Caco-2 (cell line): ENCODE data around the gene ENOSF1. TPM values are rescaled to one million over a fixed set of nuclear protein-coding genes. Genes with fewer than 3 reads are reported as not detected.
A peak's percentile ranks its signal among the peaks of the same experiment; 100 is the strongest.

Source experiments
- BruUV-seq: library from RNA; stranded (reverse); fragments of 400-500 nt; replicated peaks from 2 replicates; lab custom pipeline; 2021; lab: Mats Ljungman, UMichigan
- CTCF ChIA-PET: fragments of 300-600 bp; sonication (Branson Sonifier 250); formaldehyde crosslinking; loops from one replicate; lab custom pipeline; 2022; ENCODE audit warnings: antibody characterized with exemption; lab: Charles Lee
- POLR2A ChIA-PET: fragments of 300-600 bp; sonication (Branson Sonifier 250); formaldehyde crosslinking; loops from one replicate; lab custom pipeline; 2022; ENCODE audit warnings: antibody characterized with exemption; lab: Charles Lee
- DNase-seq, 2 experiments: peaks; one replicate each; pipeline versions ENCODE4 v3.0.0 to v3.0.0-alpha.2; 2020 to 2022
- H3K27me3 ChIP-seq: replicated peaks from 2 replicates; pipeline ENCODE4 v1.6.0; 2011; ENCODE audit warnings: low read length; ENCODE audit not compliant: control insufficient read depth, insufficient read depth
- H3K36me3 ChIP-seq: 2 replicates; pipeline ENCODE4 v1.5.1; 2011; ENCODE audit warnings: low read length; ENCODE audit not compliant: control insufficient read depth, insufficient read depth
- H3K4me1 ChIP-seq: fragments of 250-450 bp; sonication (Bioruptor Pico); 2 replicates; pipeline ENCODE4 v1.5.1; 2020; ENCODE audit warnings: mild to moderate bottlenecking
- H3K4me3 ChIP-seq: 2 replicates; pipeline ENCODE4 v1.5.1; 2011; ENCODE audit warnings: low read depth, mild to moderate bottlenecking, control low read depth, low read length
- H3K9me3 ChIP-seq: fragments of 250-450 bp; sonication (Bioruptor Pico); 2 replicates; pipeline ENCODE4 v1.5.1; 2020; ENCODE audit warnings: mild to moderate bottlenecking, moderate library complexity
- H3K27ac Mint-ChIP-seq: one replicate; pipeline ENCODE4 v1.8.0; 2022; ENCODE audit warnings: mixed read lengths; ENCODE audit not compliant: unreplicated experiment
- H3K27me3 Mint-ChIP-seq: one replicate; pipeline ENCODE4 v1.8.0; 2022; ENCODE audit warnings: mixed read lengths; ENCODE audit not compliant: insufficient read depth, unreplicated experiment
- H3K36me3 Mint-ChIP-seq: one replicate; pipeline ENCODE4 v1.8.0; 2022; ENCODE audit warnings: mild to moderate bottlenecking, mixed read lengths; ENCODE audit not compliant: insufficient read depth, unreplicated experiment
- H3K4me1 Mint-ChIP-seq: one replicate; pipeline ENCODE4 v1.8.0; 2022; ENCODE audit warnings: low read depth, mixed read lengths; ENCODE audit not compliant: unreplicated experiment
- H3K4me3 Mint-ChIP-seq: one replicate; pipeline ENCODE4 v1.8.0; 2022; ENCODE audit warnings: mild to moderate bottlenecking, moderate library complexity, mixed read lengths; ENCODE audit not compliant: unreplicated experiment
- H3K9me3 Mint-ChIP-seq: one replicate; pipeline ENCODE4 v1.8.0; 2022; ENCODE audit warnings: mixed read lengths; ENCODE audit not compliant: unreplicated experiment
- CTCF ChIP-seq, 2 experiments: fragments of 200-600 bp in 1 of 2; IDR thresholded peaks; 1 replicate in 1 of 2; 2 replicates in 1 of 2; pipeline versions ENCODE4 v1.5.1 to v1.8.0; 2011 to 2022; ENCODE audit warnings: antibody characterized with exemption in 1 of 2, control low read depth in 1 of 2, inconsistent platforms in 1 of 2, low read depth in 1 of 2, low read length in 1 of 2, mild to moderate bottlenecking in 1 of 2, moderate library complexity in 1 of 2; ENCODE audit not compliant: insufficient read depth in 1 of 2, severe bottlenecking in 1 of 2, unreplicated experiment in 1 of 2
- intact Hi-C: fragments of 100-400 bp; cut with micrococcal nuclease; formaldehyde crosslinking; loops from one replicate; pipeline ENCODE4 v1.10.0; 2022; ENCODE audit not compliant: unreplicated experiment
- total RNA-seq: library from RNA; stranded (reverse); gene quantifications from 2 replicates; pipeline ENCODE4 v1.2.3, GENCODE V29; 2022

Gene ENOSF1
- total RNA-seq, 1 experiment from 2014 or later: 114 TPM

DNA sequence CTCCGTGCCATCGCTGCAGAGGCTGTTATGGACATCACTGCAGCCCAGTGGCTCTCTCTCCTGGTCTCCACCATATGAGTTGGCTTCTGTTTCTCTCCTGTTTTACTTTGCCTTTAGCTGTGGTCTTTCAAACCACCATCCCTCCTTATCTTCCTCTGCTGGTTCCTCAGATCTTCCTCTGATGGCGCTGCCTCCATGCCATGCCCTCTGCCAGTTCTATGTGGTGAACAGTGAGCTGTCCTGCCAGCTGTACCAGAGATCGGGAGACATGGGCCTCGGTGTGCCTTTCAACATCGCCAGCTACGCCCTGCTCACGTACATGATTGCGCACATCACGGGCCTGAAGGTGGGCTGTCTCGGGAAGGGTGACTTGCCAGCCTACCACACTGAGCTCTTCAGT is 41.9 kb downstream of the ENOSF1 start:
- Histone ChIP-seq H3K4me1 (no peaks in the 10 kb centered on the region; the same call in 1 of the 2 replicates), H3K36me3 (peaks cover 4% of the 10 kb centered on the region), H3K27me3 (no peaks in the 10 kb centered on the region), H3K4me3 (no peak overlapping the region), H3K9me3 (no peaks in the 10 kb centered on the region)
- H3K27ac Mint-ChIP-seq: peak overlapping the region; percentile 58
- POLR2A ChIA-PET: no interaction called here
- peaks cover 3% of the 10 kb centered on the region for H3K27me3 Mint-ChIP-seq
- intact Hi-C loops: no loop called here
- CTCF ChIA-PET: no interaction called here
- H3K4me1 Mint-ChIP-seq: peaks cover 19% of the 10 kb centered on the region
- H3K9me3 Mint-ChIP-seq: peaks cover 10% of the 10 kb centered on the region
- H3K4me3 Mint-ChIP-seq: peak overlapping the region; percentile 44
- DNase-seq: no peak
- no peak for TF ChIP-seq CTCF (IDR thresholded peaks at IDR 0.05; ENCODE audit: insufficient read depth in 1 of 2, low read depth in 1 of 2, low read length in 1 of 2, severe bottlenecking in 1 of 2, unreplicated experiment in 1 of 2)
- BruUV-seq: no TSS peak
- peaks cover 80% of the 10 kb centered on the region for H3K36me3 Mint-ChIP-seq

- DNase-seq: no peak
- no TSS peak for BruUV-seq
- no peak overlapping the region for H3K27ac Mint-ChIP-seq
Measured at GRCh38 chr18:669077-669476, 43.4 kb downstream of the ENOSF1 start.

DNA sequence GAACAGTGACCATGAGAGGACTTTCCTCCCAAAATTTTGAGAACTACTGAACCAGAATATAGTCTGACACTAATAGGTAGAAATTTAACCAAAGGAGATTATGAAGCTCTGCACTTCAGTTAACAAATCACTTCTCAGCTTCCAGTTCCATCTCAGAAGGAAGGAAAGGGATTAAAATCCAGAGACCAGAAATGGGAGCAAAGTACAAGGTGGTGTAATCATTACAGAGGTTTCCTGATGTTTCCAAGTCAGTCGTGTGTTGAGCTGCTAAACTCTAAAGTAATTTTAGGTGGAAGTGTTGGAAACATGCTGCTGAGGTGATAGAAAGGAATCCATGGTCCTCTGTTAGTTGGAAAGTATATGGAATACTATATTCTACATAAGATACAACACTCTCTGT is 44.2 kb downstream of the ENOSF1 start:
- Histone ChIP-seq H3K4me3 (no peak overlapping the region), H3K27me3 (no peaks in the 10 kb centered on the region), H3K4me1 (no peaks in the 10 kb centered on the region; the same call in 1 of the 2 replicates), H3K9me3 (no peaks in the 10 kb centered on the region), H3K36me3 (peaks cover 2% of the 10 kb centered on the region)
- BruUV-seq: no TSS peak
- Mint-ChIP-seq H3K4me1 (peaks cover 19% of the 10 kb centered on the region), H3K36me3 (peaks cover 74% of the 10 kb centered on the region), H3K4me3 (no peak overlapping the region), H3K9me3 (peaks cover 10% of the 10 kb centered on the region), H3K27me3 (peaks cover 3% of the 10 kb centered on the region), H3K27ac (peak overlapping the region; percentile 21)
- ChIA-PET POLR2A (interaction anchor here (1.1 kb wide), 1 partner anchor 10 kb away, joined by 5 read pairs; no protein-coding TSS in a partner anchor), CTCF (interaction anchor here (0.5 to 0.8 kb wide), 2 partner anchors 10 to 14 kb away, joined by 3 to 4 read pairs; no protein-coding TSS in a partner anchor)
- TF ChIP-seq CTCF (IDR thresholded peaks at IDR 0.05; ENCODE audit: insufficient read depth in 1 of 2, low read depth in 1 of 2, low read length in 1 of 2, severe bottlenecking in 1 of 2, unreplicated experiment in 1 of 2): no peak
- intact Hi-C loops: no loop called here
- DNase-seq: no peak

More at GRCh38 chr18:669077-669476, 43.4 kb downstream of the ENOSF1 start:
- POLR2A ChIA-PET: no interaction called here
- Histone ChIP-seq H3K27me3 (no peaks in the 10 kb centered on the region), H3K36me3 (peaks cover 2% of the 10 kb centered on the region), H3K4me3 (no peak overlapping the region), H3K9me3 (no peaks in the 10 kb centered on the region), H3K4me1 (no peaks in the 10 kb centered on the region; the same call in 1 of the 2 replicates)
- intact Hi-C loops: no loop called here
- Mint-ChIP-seq H3K36me3 (peaks cover 74% of the 10 kb centered on the region), H3K4me1 (peaks cover 19% of the 10 kb centered on the region), H3K9me3 (peaks cover 10% of the 10 kb centered on the region), H3K4me3 (no peak overlapping the region), H3K27me3 (peaks cover 3% of the 10 kb centered on the region)
- CTCF ChIA-PET: no interaction called here
- no peak for TF ChIP-seq CTCF (IDR thresholded peaks at IDR 0.05; ENCODE audit: insufficient read depth in 1 of 2, low read depth in 1 of 2, low read length in 1 of 2, severe bottlenecking in 1 of 2, unreplicated experiment in 1 of 2)
